Measurements from ENCODE around the gene CYP2W1.

The CYP2W1 gene

DNA sequence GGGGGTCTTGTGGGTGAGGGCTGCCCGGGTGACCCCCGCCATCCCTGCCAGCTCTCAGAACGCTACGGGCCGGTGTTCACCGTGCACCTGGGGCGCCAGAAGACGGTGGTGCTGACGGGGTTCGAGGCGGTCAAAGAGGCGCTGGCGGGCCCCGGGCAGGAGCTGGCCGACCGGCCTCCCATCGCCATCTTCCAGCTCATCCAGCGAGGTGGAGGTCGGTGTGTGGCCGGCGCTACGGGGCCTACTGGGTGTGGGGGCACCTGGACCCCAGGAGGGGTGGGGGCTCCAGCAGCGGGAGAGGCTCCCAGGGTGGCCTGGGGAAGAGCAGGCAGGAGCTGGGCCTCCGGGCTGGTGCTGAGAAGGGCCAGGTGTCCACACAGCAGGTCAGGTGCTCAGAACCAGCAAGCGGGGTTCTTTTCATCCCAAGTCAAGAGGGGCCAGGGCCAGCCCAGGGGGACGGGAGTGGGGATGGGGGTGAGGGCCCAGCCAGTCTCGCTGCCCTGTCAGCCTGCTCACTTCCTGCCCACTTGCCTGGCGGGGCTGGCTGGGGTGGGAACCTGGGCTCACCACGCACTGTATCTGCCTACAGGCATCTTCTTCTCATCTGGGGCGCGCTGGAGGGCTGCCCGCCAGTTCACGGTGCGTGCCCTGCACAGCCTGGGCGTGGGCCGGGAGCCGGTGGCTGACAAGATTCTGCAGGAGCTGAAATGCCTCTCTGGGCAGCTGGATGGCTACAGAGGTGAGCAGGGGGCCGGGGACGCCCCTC lies 1.6 kb downstream of the CYP2W1 start:
- DNase-seq, result no peak

- no peak for DNase-seq
Observed at GRCh38 chr7:985127-985416, 2.1 kb downstream of the CYP2W1 start.

- DNase-seq, result no peak
Observed at GRCh38 chr7:985915-986741, 3.1 kb downstream of the CYP2W1 start.

DNA sequence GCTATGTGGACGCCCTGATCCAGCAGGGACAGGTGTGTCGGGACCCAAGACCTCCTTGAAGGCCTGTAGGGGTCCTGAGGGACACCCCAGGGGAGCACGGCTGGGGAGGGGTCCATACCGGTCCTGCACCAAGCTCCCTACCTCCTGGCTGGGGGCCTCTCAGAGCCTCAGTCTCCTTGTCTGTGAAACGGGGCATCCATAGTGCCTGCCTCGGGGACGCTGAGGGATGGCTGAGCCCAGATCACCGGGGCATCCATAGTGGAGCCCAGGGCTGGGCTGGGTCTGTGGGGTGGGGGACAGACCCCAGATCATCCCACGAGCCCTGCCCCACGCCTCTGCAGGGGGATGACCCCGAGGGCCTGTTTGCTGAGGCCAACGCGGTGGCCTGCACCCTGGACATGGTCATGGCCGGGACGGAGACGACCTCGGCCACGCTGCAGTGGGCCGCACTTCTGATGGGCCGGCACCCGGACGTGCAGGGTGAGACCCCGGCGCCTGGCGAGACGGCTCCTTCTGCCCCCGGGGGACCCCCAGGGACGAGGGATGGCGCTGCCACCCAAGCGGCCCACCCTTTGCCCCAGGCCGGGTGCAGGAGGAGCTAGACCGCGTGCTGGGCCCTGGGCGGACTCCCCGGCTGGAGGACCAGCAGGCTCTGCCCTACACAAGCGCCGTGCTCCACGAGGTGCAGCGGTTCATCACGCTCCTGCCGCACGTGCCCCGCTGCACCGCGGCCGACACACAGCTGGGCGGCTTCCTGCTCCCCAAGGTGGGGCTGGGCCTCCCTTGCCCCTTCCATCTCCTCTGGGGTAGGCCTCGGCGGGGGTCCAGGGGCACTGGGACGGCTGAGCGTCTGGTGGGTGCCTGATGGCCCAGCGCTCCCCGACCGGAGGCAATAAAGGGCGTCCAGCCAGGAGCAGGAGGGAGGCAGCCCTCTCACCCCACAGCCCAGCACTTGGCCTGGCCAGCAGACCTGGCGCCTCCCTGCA lies 4.1 kb downstream of the CYP2W1 start:
- no peak for DNase-seq

GRCh38 chr7:987909-988308 lies 4.9 kb downstream of the CYP2W1 start:
- no peak for DNase-seq

DNA sequence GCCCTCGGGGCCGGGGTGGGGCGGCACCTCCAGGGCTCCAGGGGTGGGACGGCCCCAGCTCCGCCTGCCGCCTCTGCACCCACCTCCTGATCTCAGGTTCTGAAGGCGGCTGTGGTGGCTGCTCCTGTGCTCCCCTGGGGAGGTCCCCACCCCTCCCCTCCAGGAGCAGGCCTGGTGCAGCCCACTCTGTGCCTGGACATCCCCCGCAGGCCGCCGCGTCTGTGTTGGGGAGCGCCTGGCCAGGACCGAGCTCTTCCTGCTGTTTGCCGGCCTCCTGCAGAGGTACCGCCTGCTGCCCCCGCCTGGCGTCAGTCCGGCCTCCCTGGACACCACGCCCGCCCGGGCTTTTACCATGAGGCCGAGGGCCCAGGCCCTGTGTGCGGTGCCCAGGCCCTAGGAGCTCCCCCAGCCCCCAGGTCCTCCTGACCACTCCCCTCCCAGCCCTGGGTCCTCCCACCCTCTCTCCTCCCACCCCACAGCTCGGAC lies 5.5 kb downstream of the CYP2W1 start:
- DNase-seq, result no peak

GRCh38 chr7:988963-989529 lies 6.1 kb downstream of the CYP2W1 start:
- no peak for DNase-seq

DNA sequence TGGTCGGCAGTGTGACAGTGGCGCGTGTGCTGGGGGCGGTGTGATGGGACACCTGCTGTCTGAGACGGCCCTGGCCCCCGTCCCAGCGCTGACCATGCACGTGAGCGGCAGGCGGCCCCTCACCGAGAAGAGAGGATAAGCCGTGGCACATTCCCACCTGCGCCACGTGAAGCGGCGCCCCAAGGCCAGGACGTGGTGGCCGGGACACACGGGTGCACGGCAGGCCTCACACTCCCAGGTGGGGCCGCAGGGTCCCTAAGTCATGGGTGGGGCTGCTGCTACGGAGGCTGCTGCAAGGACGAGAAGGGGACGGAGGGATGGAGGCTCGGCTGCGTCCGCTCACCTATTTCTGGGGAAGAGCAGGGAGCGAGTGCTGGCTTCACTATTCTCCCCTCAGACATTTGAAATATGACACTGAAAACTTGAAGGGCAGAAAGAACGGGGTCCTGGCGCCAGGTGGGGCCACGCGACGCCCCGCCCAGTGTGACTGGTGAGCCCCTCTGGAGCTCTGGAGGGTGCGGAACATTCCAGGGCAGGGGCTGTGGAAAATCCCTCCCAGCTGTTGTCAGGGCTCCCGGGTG lies 7.5 kb downstream of the CYP2W1 start:
- no peak for DNase-seq

- DNase-seq, result no peak
Observed at GRCh38 chr7:990933-991728, 8.2 kb downstream of the CYP2W1 start.

DNA sequence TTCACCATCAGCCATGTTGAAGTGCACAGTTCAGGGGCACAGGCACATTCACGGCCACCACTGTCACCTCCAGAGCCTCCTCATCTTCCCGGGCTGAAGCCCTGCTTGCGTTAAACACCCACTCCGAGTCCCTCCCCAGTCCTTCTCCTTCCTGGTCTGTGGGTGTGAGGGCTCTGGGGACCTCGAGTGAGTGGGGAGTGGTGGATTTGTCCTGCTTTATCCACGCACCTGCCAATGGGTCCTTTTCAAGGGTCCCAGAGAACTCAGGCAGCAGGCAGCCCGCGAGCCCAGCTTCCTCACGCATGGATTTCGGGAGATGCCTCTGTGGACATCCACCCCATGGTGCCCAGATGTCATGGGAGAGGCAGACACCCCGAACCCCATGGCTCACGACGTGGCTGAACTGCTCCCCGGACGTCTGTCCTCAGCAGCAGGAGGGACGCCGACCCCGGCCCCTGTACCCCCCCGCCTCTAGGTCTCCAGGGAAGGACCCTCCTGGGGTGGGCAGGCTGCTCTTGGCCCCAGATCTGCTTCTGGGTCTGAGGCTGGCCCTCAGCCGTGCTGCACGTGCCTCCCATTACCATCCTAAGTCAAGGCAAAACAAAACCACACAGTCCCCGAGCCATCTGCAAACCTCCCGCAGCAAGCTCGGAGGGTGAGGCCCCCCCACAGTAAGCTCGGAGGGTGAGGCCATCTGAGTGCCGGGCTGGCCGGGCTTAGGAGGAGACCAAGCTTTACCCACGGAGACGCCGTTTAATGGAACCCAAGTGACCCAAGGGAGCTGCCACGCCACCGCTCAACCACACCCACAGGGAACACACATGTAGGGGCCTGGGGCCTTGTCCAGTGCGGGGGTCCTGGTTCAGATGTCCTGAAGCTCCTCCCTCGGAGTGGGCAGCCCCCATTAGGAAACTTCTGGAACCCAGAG lies 9.0 kb downstream of the CYP2W1 start:
- no peak for DNase-seq

GRCh38 chr7:992709-993607 lies 10.0 kb downstream of the CYP2W1 start:
- peak; percentile 84 for DNase-seq

GRCh38 chr7:994592-995308 lies 11.8 kb downstream of the CYP2W1 start:
- DNase-seq, result no peak

GRCh38 chr7:995571-995970 lies 12.6 kb downstream of the CYP2W1 start:
- no peak for DNase-seq

DNA sequence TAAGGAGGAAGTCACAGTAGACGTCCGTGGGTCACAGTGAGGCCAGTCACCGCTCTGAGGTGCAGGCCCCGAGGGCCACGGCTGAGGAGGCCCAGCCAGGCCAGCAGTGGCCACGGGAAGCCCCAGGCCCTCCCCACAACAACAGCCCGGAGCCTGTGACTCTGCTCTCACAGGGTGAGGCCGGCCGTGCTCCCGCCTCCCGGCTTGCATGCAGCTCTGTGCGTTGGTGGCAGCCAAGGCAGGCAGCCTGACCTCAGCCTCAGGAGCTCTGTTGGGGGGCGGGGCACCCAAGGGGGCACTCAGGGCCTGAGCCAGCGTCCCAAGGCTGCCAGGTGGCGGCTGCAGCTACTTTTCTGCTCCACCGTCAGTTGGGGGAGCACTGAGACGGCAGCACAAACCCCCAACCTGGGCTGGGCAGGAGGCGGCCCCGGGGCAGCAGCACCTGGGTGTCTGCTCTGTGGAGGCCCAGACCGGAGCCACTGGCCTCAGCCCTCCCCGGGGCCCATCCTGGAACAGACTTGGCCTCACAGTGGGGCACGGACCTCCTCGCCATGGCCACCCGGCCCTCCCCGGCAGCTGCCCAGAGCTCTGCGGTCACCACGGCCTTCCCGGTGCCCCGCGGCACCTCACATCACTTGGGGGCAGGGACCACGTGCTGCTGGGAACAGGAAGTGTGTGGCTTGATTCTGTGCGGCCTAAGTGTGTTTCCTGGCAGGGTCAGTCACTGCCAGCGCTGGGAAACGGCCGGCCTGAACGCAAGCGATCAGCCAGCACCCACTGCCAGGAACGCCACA lies 13.3 kb downstream of the CYP2W1 start:
- DNase-seq, result no peak

DNA sequence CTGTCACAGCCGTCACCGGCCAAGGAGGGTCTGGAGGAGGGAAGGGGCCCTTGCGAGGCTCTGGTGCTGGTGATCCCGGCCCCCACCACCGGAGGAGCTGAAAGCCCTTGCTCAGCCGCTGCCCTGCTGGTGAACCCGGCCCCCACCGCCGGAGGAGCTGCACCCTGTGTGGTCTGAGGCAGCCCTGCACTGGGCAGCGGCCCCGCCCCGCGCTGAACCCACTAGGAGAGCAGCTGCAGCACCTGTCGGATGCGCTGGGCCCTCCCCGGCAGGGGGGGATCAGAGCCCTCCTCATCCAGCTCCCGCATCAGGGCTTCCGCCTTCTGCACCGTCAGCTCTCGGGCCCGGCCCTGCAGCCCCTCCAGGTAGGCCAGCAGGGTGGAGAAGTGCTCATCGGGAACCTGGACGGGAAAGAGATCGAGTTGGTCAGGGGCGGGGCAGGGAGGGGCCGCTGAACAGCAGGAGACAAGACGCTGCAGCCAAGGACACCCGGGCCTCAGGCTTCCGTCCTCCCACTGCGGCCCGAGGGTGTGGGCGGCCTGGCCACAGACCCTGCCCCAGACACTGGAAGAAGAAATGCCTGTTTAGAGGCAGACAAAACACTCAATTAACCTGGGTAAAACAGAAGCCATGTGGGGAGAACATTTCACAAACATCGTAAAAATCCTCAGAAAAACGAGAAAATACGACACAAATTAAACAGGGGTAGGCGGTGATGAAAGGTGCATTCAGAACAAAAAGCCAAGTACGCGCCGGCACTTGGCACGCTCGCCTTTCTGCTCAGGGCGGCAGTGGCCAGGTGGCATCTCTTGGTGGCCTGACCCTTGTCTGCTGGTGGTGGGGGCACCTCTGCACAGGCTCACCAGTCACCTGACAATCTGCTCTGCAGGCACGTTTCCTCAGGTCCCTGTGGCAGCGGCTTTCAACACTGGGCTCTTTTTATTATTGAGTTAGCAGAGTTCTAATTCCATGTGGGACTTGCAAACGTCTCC lies 14.7 kb downstream of the CYP2W1 start:
- DNase-seq, result no peak

- no peak for DNase-seq
Observed at GRCh38 chr7:999149-999879, 16.3 kb downstream of the CYP2W1 start.
